Heart left ventricle (tissue), 16 donors: Measurements from ENCODE around the gene C14orf132. TPM values are rescaled to one million over a fixed set of nuclear protein-coding genes. Genes with fewer than 3 reads are reported as not detected.

ENCODE experiments used
- ATAC-seq, 4 donors: fragments of 200-7000 bp; cut with Tn5 transposase; one replicate each; pipeline ENCODE4 v1.9.1; 2020 to 2022; ENCODE audit warnings: moderate library complexity in 4 of 4, mild to moderate bottlenecking in 3 of 4, moderate number of reproducible peaks in 1 of 4
- DNase-seq, 5 donors: peaks; one replicate each; pipeline ENCODE4 v3.0.0-alpha.2; 2020
- H3K27ac ChIP-seq, 12 donors: fragments of 200-600 bp; sonication (generic) in 4 of 12; one replicate each; pipeline versions ENCODE4 v1.5.0 to v1.8.0; 2016 to 2022; ENCODE audit warnings: mild to moderate bottlenecking in 2 of 12
- H3K27me3 ChIP-seq, 9 donors: fragments of 200-600 bp; sonication (generic) in 2 of 9; one replicate each; pipeline versions ENCODE4 v1.5.1 to v1.8.0; 2016 to 2022; ENCODE audit warnings: mild to moderate bottlenecking in 3 of 9
- H3K36me3 ChIP-seq, 9 donors: fragments of 200-600 bp; sonication (generic) in 2 of 9; one replicate each; pipeline versions ENCODE4 v1.5.0 to v1.8.0; 2018 to 2022; ENCODE audit warnings: mild to moderate bottlenecking in 2 of 9
- H3K4me1 ChIP-seq, 12 donors: fragments of 200-600 bp; sonication (generic) in 4 of 12; one replicate each; pipeline versions ENCODE4 v1.5.0 to v1.8.0; 2016 to 2022; ENCODE audit warnings: mild to moderate bottlenecking in 3 of 12
- H3K4me3 ChIP-seq, 12 donors: fragments of 200-600 bp; sonication (generic) in 4 of 12; one replicate each; pipeline versions ENCODE4 v1.5.0 to v1.8.0; 2017 to 2022; ENCODE audit warnings: mild to moderate bottlenecking in 9 of 12, moderate library complexity in 4 of 12
- H3K9me3 ChIP-seq, 12 donors: fragments of 200-600 bp; sonication (generic) in 4 of 12; one replicate each; pipeline versions ENCODE4 v1.5.0 to v1.8.0; 2016 to 2022; ENCODE audit warnings: mild to moderate bottlenecking in 1 of 12
- POLR2A ChIP-seq, 2 donors: fragments of 450-650 bp; IDR thresholded peaks; one replicate each; pipeline ENCODE4 v1.6.1; 2017; ENCODE audit warnings: antibody characterized with exemption in 2 of 2, mild to moderate bottlenecking in 2 of 2, moderate library complexity in 2 of 2
- WGBS, 4 donors: extraction: QIAGEN DNeasy Blood & Tissue Kit in 2 of 4; methylation state at CpG; one replicate each; pipeline versions ENCODE4 v1.1.5 to v1.1.7; 2013 to 2018; 5-methylcytosine and 5-hydroxymethylcytosine counted together
- intact Hi-C, 10 donors: fragments of 100-400 bp; cut with DNase I; formaldehyde crosslinking; loops; one replicate each; pipeline versions ENCODE4 v1.11.1 to v1.14.2; 2022
- polyA plus RNA-seq, 2 donors: library from polyadenylated mRNA; stranded (reverse); fragments of 200-250 nt; gene quantifications; one replicate each; pipeline ENCODE4 v1.2.3, GENCODE V29; 2013
- total RNA-seq, 9 donors: library from RNA; depleted of rRNA in 2 of 9; stranded (reverse); fragments of >200 nt in 2 of 9; fragmentation: NEBNext Ultra II Directional in 3 of 9; extraction: Animal tissue kit (Norgen Biotek cat#: 25700) in 3 of 9; gene quantifications; one replicate each; pipeline versions ENCODE4 v1.1.0 to v1.2.4, GENCODE V29; 2016 to 2023
- TF ChIP-seq, protein P1 (sequence below), 12 donors: fragments of 200-600 bp; sonication (generic) in 4 of 12; IDR thresholded peaks; one replicate each; pipeline versions ENCODE4 v1.5.0 to v1.8.0; 2018 to 2022; ENCODE audit warnings: antibody characterized with exemption in 12 of 12, mild to moderate bottlenecking in 5 of 12
- donor health status: ischemic (EF 13 %, LVEDD 7.1; RV severe dilation, severe dysfunction).
- donor health status: healthy with polysubstance abuse.
- donor health status: DM: no; HTN: yes; CAD: no.
- donor health status: DM: no; HTN: no; CAD: no.
- donor health status: ischemic (EF 25% LVEDD 6.9; RV normal size, moderate dysfunction).
- donor health status: ischemic (EF 25% LVEDD 5.7; RV mildly dilated, moderate dysfunction).
- donor health status: healthy.
- donor health status: DM: yes; HTN: yes; CAD: no.
- donor health status: ischemic (EF 35%, LVEDD 5.7; RV mildly dilated, moderate dysfunction).
- donor health status: nonischemic (EF 11% LVEDD 7.7; RV severe dilation, severe dysfunction).
- donor health status: DM: yes; HTN: yes; CAD: no.
- donor health status: PGD.
- donor health status: ischemic (EF 29% LVEDD 5.4; RV normal size, mild dysfunction).
- donor health status: nonischemic (EF 23%, LVEDD 6.1; RV moderate dilation, normal function).

C14orf132 gene
- total and polyA plus RNA-seq, 11 donors: 0.76 to 14.9 (median 1.8) TPM

DNA sequence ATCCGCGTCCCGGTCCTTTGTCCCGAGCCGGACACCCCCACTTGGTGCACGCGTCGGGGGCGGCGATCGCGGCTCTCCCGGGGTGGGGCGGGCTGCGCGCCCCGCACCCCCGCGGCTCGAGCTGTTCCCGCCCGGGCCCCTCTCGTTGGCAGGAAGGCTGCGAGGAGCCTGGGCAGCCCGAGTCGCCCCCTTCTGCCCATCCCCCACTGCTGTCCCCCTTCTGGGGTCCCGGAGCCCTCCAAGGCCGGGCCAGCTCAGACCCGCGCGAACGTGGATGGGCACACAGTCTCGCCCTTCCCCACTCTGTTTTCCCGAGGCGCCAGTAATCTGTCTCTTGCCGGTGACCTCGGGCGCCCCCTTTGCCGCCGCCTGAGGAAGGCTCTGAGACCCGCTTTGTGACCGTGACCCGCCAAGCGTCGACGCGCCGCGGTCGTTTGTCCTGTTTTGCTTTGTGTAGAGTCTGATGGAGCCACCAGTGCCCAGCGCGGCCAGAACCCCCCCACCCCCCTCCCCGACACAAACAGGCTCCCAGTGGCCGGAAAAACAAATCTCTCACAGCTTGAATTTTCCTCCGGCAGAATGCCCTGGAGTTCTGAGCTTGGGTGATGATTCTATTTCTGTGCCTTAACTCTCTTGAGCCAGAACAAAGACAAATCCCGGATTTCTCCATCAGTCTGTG, 610 bp downstream of the C14orf132 start:
- H3K9me3 ChIP-seq: no peaks in the 10 kb centered on the region
- TF ChIP-seq, protein P1, sequence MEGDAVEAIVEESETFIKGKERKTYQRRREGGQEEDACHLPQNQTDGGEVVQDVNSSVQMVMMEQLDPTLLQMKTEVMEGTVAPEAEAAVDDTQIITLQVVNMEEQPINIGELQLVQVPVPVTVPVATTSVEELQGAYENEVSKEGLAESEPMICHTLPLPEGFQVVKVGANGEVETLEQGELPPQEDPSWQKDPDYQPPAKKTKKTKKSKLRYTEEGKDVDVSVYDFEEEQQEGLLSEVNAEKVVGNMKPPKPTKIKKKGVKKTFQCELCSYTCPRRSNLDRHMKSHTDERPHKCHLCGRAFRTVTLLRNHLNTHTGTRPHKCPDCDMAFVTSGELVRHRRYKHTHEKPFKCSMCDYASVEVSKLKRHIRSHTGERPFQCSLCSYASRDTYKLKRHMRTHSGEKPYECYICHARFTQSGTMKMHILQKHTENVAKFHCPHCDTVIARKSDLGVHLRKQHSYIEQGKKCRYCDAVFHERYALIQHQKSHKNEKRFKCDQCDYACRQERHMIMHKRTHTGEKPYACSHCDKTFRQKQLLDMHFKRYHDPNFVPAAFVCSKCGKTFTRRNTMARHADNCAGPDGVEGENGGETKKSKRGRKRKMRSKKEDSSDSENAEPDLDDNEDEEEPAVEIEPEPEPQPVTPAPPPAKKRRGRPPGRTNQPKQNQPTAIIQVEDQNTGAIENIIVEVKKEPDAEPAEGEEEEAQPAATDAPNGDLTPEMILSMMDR (IDR thresholded peaks at IDR 0.05): peak in 3 of 12 donors; percentile 5 to 31 (median 7)
- no peak for TF ChIP-seq POLR2A (IDR thresholded peaks at IDR 0.05)
- 0 to 2% (median 1%) methylated on average over 13 to 56 of the region's 56 CpGs for WGBS, 4 donors
- H3K4me3 ChIP-seq: peak overlapping the region; percentile 53 to 85 (median 66)
- peaks cover 6 to 49% (median 13%) of the 10 kb centered on the region in 9 donors for H3K27me3 ChIP-seq
- DNase-seq (peak in 3 of 5 donors; percentile 15 to 62 (median 31)), ATAC-seq (peak; percentile 6 to 36 (median 19))
- peaks cover 0 to 29% (median 9%) of the 10 kb centered on the region in 12 donors for H3K4me1 ChIP-seq
- intact Hi-C loops: no loop called here
- H3K27ac ChIP-seq: peak overlapping the region in 7 of 12 donors; percentile 8 to 83 (median 40)
- no peaks in the 10 kb centered on the region for H3K36me3 ChIP-seq

DNA sequence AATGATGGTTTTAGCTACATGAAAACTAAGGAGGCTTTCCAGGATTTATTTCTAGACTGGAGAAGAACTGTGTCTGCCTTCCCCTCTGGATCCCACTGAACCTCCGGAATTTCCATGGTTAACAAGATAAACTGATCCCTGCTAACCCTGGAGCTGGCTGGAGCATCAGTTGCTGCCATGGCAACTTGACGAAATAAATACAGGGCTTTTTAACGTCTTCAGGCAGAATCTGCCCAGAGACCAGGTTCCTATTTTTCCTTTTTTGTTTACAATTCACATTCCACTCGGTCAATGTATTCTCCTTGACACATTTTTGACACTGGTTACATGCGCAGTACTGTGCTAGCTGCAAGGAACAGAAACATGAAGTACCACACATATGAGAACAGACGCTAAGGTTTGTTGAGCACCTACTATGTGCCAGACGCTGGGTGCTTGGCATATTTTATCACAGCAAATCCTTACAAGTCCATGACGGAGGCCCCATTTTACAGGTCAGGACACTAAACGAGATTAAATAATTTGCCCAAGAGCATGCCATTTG, 1.7 kb downstream of the C14orf132 start:
- intact Hi-C loops: no loop called here
- TF ChIP-seq POLR2A (IDR thresholded peaks at IDR 0.05): no peak
- TF ChIP-seq, protein P1 (IDR thresholded peaks at IDR 0.05): no peak
- peaks cover 0 to 7% (median 0%) of the 10 kb centered on the region in 12 donors for H3K9me3 ChIP-seq
- H3K27ac ChIP-seq: no peak overlapping the region
- H3K36me3 ChIP-seq: no peaks in the 10 kb centered on the region
- peak overlapping the region in 1 of 12 donors; percentile 72 for H3K4me3 ChIP-seq
- no peak for DNase-seq
- peaks cover 6 to 49% (median 13%) of the 10 kb centered on the region in 9 donors for H3K27me3 ChIP-seq
- peaks cover 0 to 29% (median 9%) of the 10 kb centered on the region in 12 donors for H3K4me1 ChIP-seq
- no peak for ATAC-seq
- 82 to 85% (median 84%) methylated on average over 9 of the region's 9 CpGs for WGBS, 4 donors

DNA sequence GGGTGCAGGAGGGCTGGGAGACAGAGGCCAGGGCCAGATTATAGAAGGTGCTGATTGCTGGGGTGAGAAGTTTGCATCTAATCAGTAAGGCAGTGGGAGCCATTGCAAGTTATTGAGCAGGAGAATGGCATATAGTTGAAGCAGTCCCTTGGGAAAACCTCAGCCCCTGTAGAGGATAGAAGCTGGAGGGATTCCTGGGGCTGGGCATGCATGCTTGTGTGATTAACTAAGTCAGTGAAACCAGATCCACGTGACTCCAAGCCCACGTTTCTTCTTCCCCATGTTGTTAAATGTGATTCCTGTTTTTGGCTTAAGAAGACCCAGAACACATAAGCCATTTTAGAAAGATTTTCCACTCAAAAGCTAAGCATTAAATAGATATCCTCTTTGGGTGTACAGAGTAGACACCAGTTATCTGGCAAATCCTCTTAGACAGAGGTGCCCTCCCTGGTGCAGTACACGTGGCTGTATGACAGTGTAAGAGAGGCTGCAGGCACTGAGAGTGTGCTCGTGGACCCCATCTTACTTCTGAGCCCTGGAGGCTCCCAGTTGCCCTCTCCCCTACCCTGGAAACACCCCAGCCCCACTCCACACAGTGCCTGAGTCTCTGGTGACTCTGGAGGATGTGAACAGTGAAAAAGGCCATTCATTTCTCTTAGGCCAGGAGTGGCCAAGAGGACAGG, 3.2 kb downstream of the C14orf132 start:
- Histone ChIP-seq H3K9me3 (peaks cover 0 to 9% (median 0%) of the 10 kb centered on the region in 12 donors), H3K4me3 (no peak overlapping the region), H3K27me3 (peaks cover 6 to 49% (median 13%) of the 10 kb centered on the region in 9 donors), H3K36me3 (no peaks in the 10 kb centered on the region), H3K4me1 (peaks cover 0 to 29% (median 9%) of the 10 kb centered on the region in 12 donors), H3K27ac (no peak overlapping the region)
- ATAC-seq: no peak
- DNase-seq: no peak
- intact Hi-C loops: no loop called here
- 63 to 72% (median 69%) methylated on average over 4 of the region's 4 CpGs for WGBS, 4 donors
- TF ChIP-seq, protein P1 (IDR thresholded peaks at IDR 0.05): no peak
- TF ChIP-seq POLR2A (IDR thresholded peaks at IDR 0.05): no peak

DNA sequence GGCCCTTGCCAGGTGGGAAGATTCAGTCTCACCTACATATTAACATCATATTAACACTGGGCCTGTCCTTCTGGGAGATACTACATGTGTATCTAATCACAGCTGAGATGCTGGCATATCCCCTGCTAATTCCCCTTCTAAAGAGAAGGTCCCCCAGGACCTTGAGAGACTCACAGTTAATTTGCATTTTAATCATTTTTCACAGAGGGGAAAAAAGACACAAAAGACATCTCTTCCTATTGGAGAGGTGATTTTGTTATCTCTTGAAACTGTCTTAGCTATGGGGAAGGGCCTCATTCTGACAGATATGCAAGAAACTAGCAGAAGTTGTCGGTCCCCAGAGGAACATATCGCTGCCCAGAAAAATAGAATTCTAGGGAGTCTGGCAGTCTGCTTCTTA, 7.5 kb downstream of the C14orf132 start:
- DNase-seq (no peak), ATAC-seq (no peak)
- H3K4me3 ChIP-seq: no peak overlapping the region
- 86 to 92% (median 89%) methylated on average over 2 of the region's 2 CpGs for WGBS, 4 donors
- intact Hi-C loops: no loop called here
- H3K4me1 ChIP-seq: peaks cover 0 to 9% (median 0%) of the 10 kb centered on the region in 12 donors
- no peaks in the 10 kb centered on the region for H3K36me3 ChIP-seq
- H3K27ac ChIP-seq: no peak overlapping the region
- peaks cover 0 to 13% (median under 1%) of the 10 kb centered on the region in 9 donors for H3K27me3 ChIP-seq
- peaks cover 0 to 9% (median 0%) of the 10 kb centered on the region in 12 donors for H3K9me3 ChIP-seq
- TF ChIP-seq, protein P1 (IDR thresholded peaks at IDR 0.05): no peak
- no peak for TF ChIP-seq POLR2A (IDR thresholded peaks at IDR 0.05)
